ENCODE results near the gene BACH2.

Gene BACH2

GRCh38 chr6:89980353-89980752, 316.3 kb downstream of the BACH2 start:
- TF ChIP-seq CTCF (IDR thresholded peaks at IDR 0.05; ENCODE audit: low read depth, low read length) = no peak
- DNase-seq (ENCODE audit: extremely low read depth, low read depth) = no peak

GRCh38 chr6:89979481-89980119, 317.0 kb downstream of the BACH2 start:
- no peak for DNase-seq (ENCODE audit: extremely low read depth, low read depth)
- TF ChIP-seq CTCF (IDR thresholded peaks at IDR 0.05; ENCODE audit: low read depth, low read length) = no peak

- DNase-seq (ENCODE audit: extremely low read depth, low read depth) = no peak
- TF ChIP-seq CTCF (IDR thresholded peaks at IDR 0.05; ENCODE audit: low read depth, low read length) = no peak
Measured at GRCh38 chr6:89978749-89979145, 317.9 kb downstream of the BACH2 start.

- no peak for TF ChIP-seq CTCF (IDR thresholded peaks at IDR 0.05; ENCODE audit: low read depth, low read length)
- no peak for DNase-seq (ENCODE audit: extremely low read depth, low read depth)
Measured at GRCh38 chr6:89977808-89978748, 318.6 kb downstream of the BACH2 start.

- no peak for DNase-seq (ENCODE audit: extremely low read depth, low read depth)
- no peak for TF ChIP-seq CTCF (IDR thresholded peaks at IDR 0.05; ENCODE audit: low read depth, low read length)
Measured at GRCh38 chr6:89976694-89977020, 320.0 kb downstream of the BACH2 start.

- DNase-seq (ENCODE audit: extremely low read depth, low read depth) = no peak
- no peak for TF ChIP-seq CTCF (IDR thresholded peaks at IDR 0.05; ENCODE audit: low read depth, low read length)
Measured at GRCh38 chr6:89975991-89976693, 320.5 kb downstream of the BACH2 start.

GRCh38 chr6:89975366-89975765, 321.3 kb downstream of the BACH2 start:
- no peak for DNase-seq (ENCODE audit: extremely low read depth, low read depth)
- TF ChIP-seq CTCF (IDR thresholded peaks at IDR 0.05; ENCODE audit: low read depth, low read length) = no peak
